Progenitor cell of endocrine pancreas (in vitro differentiated cells): Measurements from ENCODE around the gene SURF6. TPM values are rescaled to one million over a fixed set of nuclear protein-coding genes. Genes with fewer than 3 reads are reported as not detected.

Experiments used
- DNase-seq: peaks from one replicate; pipeline ENCODE4 v3.0.0; 2021; ENCODE audit warnings: low spot score; ENCODE audit not compliant: unreplicated experiment
- H3K27ac Mint-ChIP-seq: 2 replicates; pipeline ENCODE4 v1.8.0; 2021; ENCODE audit warnings: mild to moderate bottlenecking, moderate library complexity, mixed read lengths
- H3K27me3 Mint-ChIP-seq: 2 replicates; pipeline ENCODE4 v1.8.0; 2021; ENCODE audit warnings: mixed read lengths
- H3K36me3 Mint-ChIP-seq: 2 replicates; pipeline ENCODE4 v1.8.0; 2022; ENCODE audit warnings: mixed read lengths; ENCODE audit not compliant: insufficient read depth
- H3K4me1 Mint-ChIP-seq: 2 replicates; pipeline ENCODE4 v1.8.0; 2021; ENCODE audit warnings: low read depth, mixed read lengths
- H3K4me3 Mint-ChIP-seq: 2 replicates; pipeline ENCODE4 v1.8.0; 2021; ENCODE audit warnings: low read depth, mild to moderate bottlenecking, moderate library complexity, mixed read lengths
- H3K9me3 Mint-ChIP-seq: 2 replicates; pipeline ENCODE4 v1.8.0; 2021; ENCODE audit warnings: low read depth, mixed read lengths
- CTCF ChIP-seq: fragments of 200-600 bp; sonication (generic); IDR thresholded peaks from one replicate; pipeline ENCODE4 v1.5.0; 2021; ENCODE audit warnings: antibody characterized with exemption, mild to moderate bottlenecking; ENCODE audit not compliant: unreplicated experiment
- total RNA-seq: library from RNA; stranded (reverse); gene quantifications from 2 replicates; pipeline ENCODE4 v1.2.1, GENCODE V29; 2021

The SURF6 gene
- total RNA-seq, 1 donor from 2014 or later = 23.1 TPM

GRCh38 chr9:133307301-133307700 lies 28.7 kb downstream of the SURF6 start:
- Mint-ChIP-seq H3K4me1 (no peaks in the 10 kb centered on the region), H3K9me3 (peaks cover 8% of the 10 kb centered on the region), H3K36me3 (no peaks in the 10 kb centered on the region), H3K4me3 (no peak overlapping the region), H3K27ac (no peak overlapping the region), H3K27me3 (peaks cover 19% of the 10 kb centered on the region)
- TF ChIP-seq CTCF = no peak
- DNase-seq = no peak

- DNase-seq = no peak
- Mint-ChIP-seq H3K36me3 (no peaks in the 10 kb centered on the region), H3K27me3 (peaks cover 23% of the 10 kb centered on the region), H3K27ac (no peak overlapping the region), H3K4me1 (no peaks in the 10 kb centered on the region), H3K9me3 (peaks cover 8% of the 10 kb centered on the region), H3K4me3 (no peak overlapping the region)
- TF ChIP-seq CTCF = no peak
Measured at GRCh38 chr9:133306242-133307204, 29.5 kb downstream of the SURF6 start.

- H3K27ac Mint-ChIP-seq = no peak overlapping the region
- TF ChIP-seq CTCF = no peak
- peaks cover 23% of the 10 kb centered on the region for H3K27me3 Mint-ChIP-seq
- no peak for DNase-seq
- H3K36me3 Mint-ChIP-seq = no peaks in the 10 kb centered on the region
- H3K4me1 Mint-ChIP-seq = no peaks in the 10 kb centered on the region
- no peak overlapping the region for H3K4me3 Mint-ChIP-seq
- peaks cover 8% of the 10 kb centered on the region for H3K9me3 Mint-ChIP-seq
Measured at GRCh38 chr9:133305731-133306130, 30.3 kb downstream of the SURF6 start.

GRCh38 chr9:133304477-133305377 lies 31.3 kb downstream of the SURF6 start:
- Mint-ChIP-seq H3K9me3 (peaks cover 6% of the 10 kb centered on the region), H3K4me3 (no peak overlapping the region), H3K27me3 (peaks cover 23% of the 10 kb centered on the region), H3K4me1 (peaks cover 1% of the 10 kb centered on the region), H3K36me3 (no peaks in the 10 kb centered on the region), H3K27ac (no peak overlapping the region)
- no peak for TF ChIP-seq CTCF
- DNase-seq = no peak

- H3K27ac Mint-ChIP-seq = no peak overlapping the region
Measured at GRCh38 chr9:133304158-133304470, 31.9 kb downstream of the SURF6 start.

More at GRCh38 chr9:133304158-133304470, 31.9 kb downstream of the SURF6 start:
- Mint-ChIP-seq H3K4me1 (peaks cover 5% of the 10 kb centered on the region), H3K27me3 (peaks cover 23% of the 10 kb centered on the region), H3K36me3 (no peaks in the 10 kb centered on the region), H3K9me3 (no peaks in the 10 kb centered on the region), H3K4me3 (no peak overlapping the region)
- DNase-seq = no peak
- no peak for TF ChIP-seq CTCF
